SK-N-MC (cell line): ENCODE results near the gene PACSIN3.

ENCODE experiments used
- DNase-seq: peaks from one replicate; pipeline ENCODE4 v3.0.0-alpha.2; 2011; ENCODE audit warnings: low read depth, low spot score
- H3K27ac ChIP-seq: fragments of 200-600 bp; sonication (generic); 2 replicates; pipeline ENCODE4 v1.5.1; 2016; ENCODE audit warnings: mixed run types
- H3K36me3 ChIP-seq: fragments of 200-600 bp; sonication (generic); 2 replicates; pipeline ENCODE4 v1.6.1; 2017; ENCODE audit warnings: antibody characterized with exemption, low read length, mixed read lengths; ENCODE audit not compliant: insufficient read depth
- H3K4me3 ChIP-seq: fragments of 200-600 bp; sonication (generic); 2 replicates; pipeline ENCODE4 v1.5.1; 2016
- H3K9ac ChIP-seq: fragments of 200-600 bp; sonication (generic); 2 replicates; pipeline ENCODE4 v1.8.0; 2017; ENCODE audit warnings: mixed run types, mixed read lengths; ENCODE audit not compliant: insufficient read length
- H3K9me3 ChIP-seq: fragments of 200-600 bp; sonication (generic); 2 replicates; pipeline ENCODE4 v1.6.1; 2017; ENCODE audit warnings: low read depth, mild to moderate bottlenecking, antibody characterized with exemption, low read length, moderate library complexity, mixed read lengths
- EZH2 ChIP-seq: fragments of 200-600 bp; sonication (generic); IDR thresholded peaks from one replicate; pipeline ENCODE4 v1.6.1; 2017; ENCODE audit warnings: antibody characterized with exemption
- FOXP2 ChIP-seq: optimal IDR thresholded peaks from 2 replicates; pipeline ENCODE3; 2011; ENCODE audit warnings: mild to moderate bottlenecking, moderate library complexity; ENCODE audit not compliant: insufficient read depth; ENCODE audit errors: extremely low read length, control extremely low read depth
- POLR2AphosphoS5 ChIP-seq: IDR thresholded peaks from 2 replicates; pipeline ENCODE4 v1.6.1; 2012; ENCODE audit warnings: mild to moderate bottlenecking, low read depth, low read length, borderline replicate concordance

PACSIN3 gene

GRCh38 chr11:47186700-47187695 is 764 bp upstream of the PACSIN3 start:
- no peaks in the 10 kb centered on the region for H3K9me3 ChIP-seq
- peak; percentile 45 for DNase-seq
- peak overlapping the region; percentile 93 for H3K4me3 ChIP-seq
- no peaks in the 10 kb centered on the region for H3K36me3 ChIP-seq
- TF ChIP-seq FOXP2 (no peak), POLR2AphosphoS5 (peak; percentile 89)
- H3K9ac ChIP-seq = peak overlapping the region; percentile 72
- peak overlapping the region; percentile 70; the same call in 1 of the 2 replicates for H3K27ac ChIP-seq

GRCh38 chr11:47185305-47186075 is 744 bp downstream of the PACSIN3 start:
- no peak for DNase-seq
- Histone ChIP-seq H3K27ac (0 out of 2 replicates have a peak overlapping the region, but pooled peaks have one; percentile 54), H3K9ac (peak overlapping the region; percentile 84), H3K4me3 (peak overlapping the region; percentile 93), H3K9me3 (no peaks in the 10 kb centered on the region), H3K36me3 (no peaks in the 10 kb centered on the region)
- TF ChIP-seq POLR2AphosphoS5 (no peak; the same call in 1 of the 2 replicates), FOXP2 (no peak), EZH2 (no peak)

- Histone ChIP-seq H3K9me3 (no peaks in the 10 kb centered on the region), H3K36me3 (no peaks in the 10 kb centered on the region), H3K4me3 (peak overlapping the region; percentile 93), H3K9ac (no peak overlapping the region), H3K27ac (no peak overlapping the region)
- no peak for DNase-seq
- TF ChIP-seq FOXP2 (no peak), EZH2 (no peak), POLR2AphosphoS5 (no peak)
These were observed 1.4 kb downstream of the PACSIN3 start for GRCh38 chr11:47184711-47185304.

GRCh38 chr11:47183969-47184368 is 2.3 kb downstream of the PACSIN3 start:
- Histone ChIP-seq H3K9ac (no peak overlapping the region), H3K36me3 (no peaks in the 10 kb centered on the region), H3K27ac (no peak overlapping the region), H3K4me3 (no peak overlapping the region), H3K9me3 (no peaks in the 10 kb centered on the region)
- TF ChIP-seq FOXP2 (no peak), POLR2AphosphoS5 (no peak), EZH2 (no peak)
- DNase-seq = no peak

GRCh38 chr11:47183031-47183856 is 3.0 kb downstream of the PACSIN3 start:
- Histone ChIP-seq H3K4me3 (no peak overlapping the region), H3K27ac (no peak overlapping the region), H3K36me3 (no peaks in the 10 kb centered on the region), H3K9ac (no peak overlapping the region), H3K9me3 (no peaks in the 10 kb centered on the region)
- TF ChIP-seq POLR2AphosphoS5 = no peak
- TF ChIP-seq FOXP2 = no peak
- TF ChIP-seq EZH2 = no peak
- no peak for DNase-seq

- no peak for TF ChIP-seq EZH2
- no peak for TF ChIP-seq FOXP2
- no peak for TF ChIP-seq POLR2AphosphoS5
- Histone ChIP-seq H3K9me3 (no peaks in the 10 kb centered on the region), H3K9ac (no peak overlapping the region), H3K4me3 (no peak overlapping the region), H3K27ac (no peak overlapping the region), H3K36me3 (no peaks in the 10 kb centered on the region)
- DNase-seq = no peak
These were observed 3.9 kb downstream of the PACSIN3 start for GRCh38 chr11:47182380-47182779.

GRCh38 chr11:47181271-47181670 is 5.0 kb downstream of the PACSIN3 start:
- DNase-seq = no peak
- Histone ChIP-seq H3K4me3 (no peak overlapping the region), H3K27ac (no peak overlapping the region), H3K36me3 (no peaks in the 10 kb centered on the region), H3K9me3 (no peaks in the 10 kb centered on the region), H3K9ac (no peak overlapping the region)
- no peak for TF ChIP-seq EZH2
- TF ChIP-seq POLR2AphosphoS5 = no peak
- no peak for TF ChIP-seq FOXP2
